Prostate gland (tissue), 2 donors: ENCODE data around the gene XRCC4. TPM values are rescaled to one million over a fixed set of nuclear protein-coding genes. Genes with fewer than 3 reads are reported as not detected.

ENCODE experiments used
- DNase-seq: peaks from one replicate; pipeline ENCODE4 v3.0.0-alpha.2; 2019; ENCODE audit warnings: low spot score
- H3K27ac ChIP-seq, 2 donors: fragments of 200-600 bp; sonication (generic); 2 replicates each; pipeline ENCODE4 v1.5.1; 2017 to 2019
- H3K27me3 ChIP-seq: fragments of 200-600 bp; sonication (generic); replicated peaks from 2 replicates; pipeline ENCODE4 v1.5.1; 2019; ENCODE audit not compliant: insufficient read depth
- H3K36me3 ChIP-seq, 2 donors: fragments of 200-600 bp; sonication (generic); 1 replicate in 1 of 2; 2 replicates in 1 of 2; pipeline versions ENCODE4 v1.5.1 to v1.8.1; 2017 to 2019
- H3K4me1 ChIP-seq: fragments of 200-600 bp; sonication (generic); replicated peaks from 2 replicates; pipeline ENCODE4 v1.5.1; 2019
- H3K4me3 ChIP-seq, 2 donors: fragments of 200-600 bp; sonication (generic); 2 replicates each; pipeline ENCODE4 v1.5.1; 2017 to 2019
- H3K9me3 ChIP-seq: fragments of 200-600 bp; sonication (generic); 2 replicates; pipeline ENCODE4 v1.5.1; 2017
- CTCF ChIP-seq, 4 experiments: fragments of 200-600 bp in 2 of 4; fragments of 450-650 bp in 2 of 4; sonication (generic) in 2 of 4; IDR thresholded peaks; 1 replicate in 3 of 4; 2 replicates in 1 of 4; pipeline ENCODE4 v1.5.1; 2016 to 2019; ENCODE audit warnings: antibody characterized with exemption in 4 of 4, mild to moderate bottlenecking in 2 of 4, moderate library complexity in 2 of 4
- POLR2A ChIP-seq: fragments of 450-650 bp; IDR thresholded peaks from one replicate; pipeline ENCODE4 v1.6.1; 2016; ENCODE audit warnings: antibody characterized with exemption, mild to moderate bottlenecking
- POLR2AphosphoS5 ChIP-seq: sonication (generic); formaldehyde crosslinking; IDR thresholded peaks from one replicate; pipeline ENCODE4 v1.6.1; 2017; ENCODE audit warnings: antibody characterized with exemption
- WGBS: methylation state at CpG from one replicate; pipeline ENCODE4 v1.1.5; 2018; 5-methylcytosine and 5-hydroxymethylcytosine counted together
- intact Hi-C: fragments of 100-400 bp; cut with DNase I; formaldehyde crosslinking; loops from one replicate; pipeline ENCODE4 v1.14.2; 2022
- total RNA-seq, 2 donors: library from RNA; depleted of rRNA; stranded (reverse); fragments of >200 nt; gene quantifications; one replicate each; pipeline ENCODE4 v1.1.0, GENCODE V29; 2016

Gene XRCC4
- total RNA-seq, 2 donors from 2014 or later, result 7.3 to 11.4 TPM

GRCh38 chr5:83172011-83172410, 94.7 kb downstream of the XRCC4 start:
- 87% methylated on average over 1 of the region's 1 CpG for WGBS
- Histone ChIP-seq H3K9me3 (no peaks in the 10 kb centered on the region), H3K27ac (no peak overlapping the region), H3K4me3 (no peak overlapping the region), H3K36me3 (no peaks in the 10 kb centered on the region), H3K4me1 (no peaks in the 10 kb centered on the region), H3K27me3 (no peaks in the 10 kb centered on the region)
- intact Hi-C loops, result no loop called here
- DNase-seq, result no peak
- TF ChIP-seq POLR2A (no peak), POLR2AphosphoS5 (no peak), CTCF (IDR thresholded peaks at IDR 0.05) (no peak)

- H3K27me3 ChIP-seq, result no peaks in the 10 kb centered on the region
- H3K36me3 ChIP-seq, result no peaks in the 10 kb centered on the region
- H3K27ac ChIP-seq, result no peak overlapping the region
- no peak for DNase-seq
- TF ChIP-seq POLR2AphosphoS5, result no peak
- TF ChIP-seq CTCF (IDR thresholded peaks at IDR 0.05), result no peak
- no peak for TF ChIP-seq POLR2A
- intact Hi-C loops, result no loop called here
- H3K4me1 ChIP-seq, result no peaks in the 10 kb centered on the region
- H3K9me3 ChIP-seq, result no peaks in the 10 kb centered on the region
- no peak overlapping the region for H3K4me3 ChIP-seq
Observed at GRCh38 chr5:83172655-83173054, 95.3 kb downstream of the XRCC4 start.

GRCh38 chr5:83173826-83174225, 96.5 kb downstream of the XRCC4 start:
- 97% methylated on average over 2 of the region's 2 CpGs for WGBS

GRCh38 chr5:83177803-83178202, 100.5 kb downstream of the XRCC4 start:
- H3K27ac ChIP-seq, result no peak overlapping the region
- H3K36me3 ChIP-seq, result no peaks in the 10 kb centered on the region
- no peaks in the 10 kb centered on the region for H3K9me3 ChIP-seq
- intact Hi-C loops, result no loop called here
- TF ChIP-seq POLR2AphosphoS5, result no peak
- TF ChIP-seq POLR2A, result no peak
- no peak for TF ChIP-seq CTCF (IDR thresholded peaks at IDR 0.05)
- no peaks in the 10 kb centered on the region for H3K4me1 ChIP-seq
- no peak overlapping the region for H3K4me3 ChIP-seq
- 99% methylated on average over 2 of the region's 2 CpGs for WGBS
- no peaks in the 10 kb centered on the region for H3K27me3 ChIP-seq
- DNase-seq, result no peak

More at GRCh38 chr5:83173826-83174225, 96.5 kb downstream of the XRCC4 start:
- Histone ChIP-seq H3K27me3 (no peaks in the 10 kb centered on the region), H3K27ac (no peak overlapping the region), H3K9me3 (no peaks in the 10 kb centered on the region), H3K4me3 (no peak overlapping the region), H3K36me3 (no peaks in the 10 kb centered on the region), H3K4me1 (no peaks in the 10 kb centered on the region)
- intact Hi-C loops, result no loop called here
- no peak for DNase-seq
- TF ChIP-seq CTCF (IDR thresholded peaks at IDR 0.05) (no peak), POLR2AphosphoS5 (no peak), POLR2A (no peak)

- H3K9me3 ChIP-seq, result no peaks in the 10 kb centered on the region
- H3K27me3 ChIP-seq, result no peaks in the 10 kb centered on the region
- intact Hi-C loops, result no loop called here
- no peak overlapping the region for H3K4me3 ChIP-seq
- TF ChIP-seq POLR2AphosphoS5 (no peak), CTCF (IDR thresholded peaks at IDR 0.05) (no peak), POLR2A (no peak)
- no peak for DNase-seq
- H3K36me3 ChIP-seq, result no peaks in the 10 kb centered on the region
- H3K27ac ChIP-seq, result no peak overlapping the region
- no peaks in the 10 kb centered on the region for H3K4me1 ChIP-seq
Observed at GRCh38 chr5:83179966-83180365, 102.6 kb downstream of the XRCC4 start.
